Gastrocnemius medialis (tissue), 4 donors: ENCODE data around the gene CMTM6. TPM values are rescaled to one million over a fixed set of nuclear protein-coding genes. Genes with fewer than 3 reads are reported as not detected.
"Not testable (repeated sequence)": the region's sequence is repeated elsewhere in the genome, so short reads cannot be mapped to it uniquely, and the experiment has no call there.

Experiments used
- ATAC-seq, 2 donors: fragments of 150-250 bp; one replicate each; pipeline ENCODE4 v1.9.1; 2016
- DNase-seq, 2 donors: peaks; one replicate each; pipeline ENCODE4 v3.0.0-alpha.2; 2019
- H3K27ac ChIP-seq, 4 donors: fragments of 200-600 bp; sonication (generic); 1 replicate in 1 of 4; 2 replicates in 3 of 4; pipeline ENCODE4 v1.5.1; 2016 to 2018; ENCODE audit warnings: mild to moderate bottlenecking in 2 of 4, moderate library complexity in 1 of 4
- H3K27me3 ChIP-seq, 3 donors: fragments of 200-600 bp; sonication (generic) in 2 of 3; 1 replicate in 1 of 3; 2 replicates in 2 of 3; pipeline versions ENCODE4 v1.5.1 to v1.6.0; 2016 to 2019; ENCODE audit warnings: mild to moderate bottlenecking in 1 of 3, moderate library complexity in 1 of 3
- H3K36me3 ChIP-seq, 2 donors: fragments of 200-600 bp; sonication (generic) in 1 of 2; one replicate each; pipeline ENCODE4 v1.5.1; 2017 to 2018
- H3K4me1 ChIP-seq, 2 donors: fragments of 200-600 bp; sonication (generic) in 1 of 2; one replicate each; pipeline ENCODE4 v1.5.1; 2016 to 2017; ENCODE audit warnings: mild to moderate bottlenecking in 2 of 2
- H3K4me3 ChIP-seq, 4 donors: fragments of 200-600 bp; sonication (generic) in 3 of 4; 1 replicate in 1 of 4; 2 replicates in 3 of 4; pipeline ENCODE4 v1.5.1; 2016 to 2019; ENCODE audit warnings: mild to moderate bottlenecking in 2 of 4
- H3K9me3 ChIP-seq, 3 donors: fragments of 200-600 bp; sonication (generic) in 2 of 3; 1 replicate in 1 of 3; 2 replicates in 2 of 3; pipeline ENCODE4 v1.5.1; 2016 to 2019
- POLR2A ChIP-seq, 2 donors: fragments of 450-650 bp; IDR thresholded peaks; one replicate each; pipeline ENCODE4 v1.6.1; 2017; ENCODE audit warnings: antibody characterized with exemption in 2 of 2, mild to moderate bottlenecking in 2 of 2, moderate library complexity in 2 of 2
- in situ Hi-C, 4 donors: fragments of 200-750 bp; cut with MboI; loops; one replicate each; pipeline versions ENCODE4 v1.15.0 to v1.8.0; 2017; ENCODE audit warnings: low sequenced_read_pairs in 4 of 4
- intact Hi-C: fragments of 100-400 bp; cut with DNase I; formaldehyde crosslinking; loops from one replicate; pipeline ENCODE4 v1.15.1; 2023; ENCODE audit warnings: low total_unique reads
- total RNA-seq, 4 donors: library from RNA; depleted of rRNA; stranded (reverse); fragments of >200 nt; gene quantifications; one replicate each; pipeline versions ENCODE4 v1.1.0 to v1.2.3, GENCODE V29; 2016
- TF ChIP-seq, protein P1 (sequence below), 5 experiments: fragments of 450-650 bp in 3 of 5; fragments of 200-600 bp in 2 of 5; sonication (generic) in 2 of 5; IDR thresholded peaks in 4 of 5; conservative IDR thresholded peaks in 1 of 5; 1 replicate in 4 of 5; 2 replicates in 1 of 5; pipeline ENCODE4 v1.5.1; 2016 to 2019; ENCODE audit warnings: antibody characterized with exemption in 5 of 5, mild to moderate bottlenecking in 3 of 5, moderate library complexity in 3 of 5

CMTM6 gene
- total RNA-seq, 4 donors from 2014 or later, result 3.7 to 8.8 (median 7.3) TPM

DNA sequence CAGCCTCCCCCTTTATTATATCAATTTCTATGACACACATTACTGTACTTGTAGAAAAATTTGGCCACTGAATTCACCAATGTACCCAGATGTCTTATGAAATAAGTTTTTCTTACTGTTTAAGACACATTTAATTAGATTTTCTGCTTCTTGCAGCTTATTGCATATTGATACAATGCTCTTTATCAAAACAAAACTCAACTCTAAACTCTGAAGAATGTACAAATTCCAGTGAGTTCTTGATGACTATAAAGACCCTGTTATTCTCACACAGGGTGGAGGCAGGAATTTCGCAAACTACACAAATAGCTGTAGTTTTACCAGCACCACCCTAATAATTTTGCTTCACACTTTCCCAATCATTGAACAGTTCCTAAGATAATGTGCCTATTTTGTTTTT, 22.0 kb downstream of the CMTM6 start:
- no peaks in the 10 kb centered on the region for H3K4me1 ChIP-seq
- TF ChIP-seq, protein P1, sequence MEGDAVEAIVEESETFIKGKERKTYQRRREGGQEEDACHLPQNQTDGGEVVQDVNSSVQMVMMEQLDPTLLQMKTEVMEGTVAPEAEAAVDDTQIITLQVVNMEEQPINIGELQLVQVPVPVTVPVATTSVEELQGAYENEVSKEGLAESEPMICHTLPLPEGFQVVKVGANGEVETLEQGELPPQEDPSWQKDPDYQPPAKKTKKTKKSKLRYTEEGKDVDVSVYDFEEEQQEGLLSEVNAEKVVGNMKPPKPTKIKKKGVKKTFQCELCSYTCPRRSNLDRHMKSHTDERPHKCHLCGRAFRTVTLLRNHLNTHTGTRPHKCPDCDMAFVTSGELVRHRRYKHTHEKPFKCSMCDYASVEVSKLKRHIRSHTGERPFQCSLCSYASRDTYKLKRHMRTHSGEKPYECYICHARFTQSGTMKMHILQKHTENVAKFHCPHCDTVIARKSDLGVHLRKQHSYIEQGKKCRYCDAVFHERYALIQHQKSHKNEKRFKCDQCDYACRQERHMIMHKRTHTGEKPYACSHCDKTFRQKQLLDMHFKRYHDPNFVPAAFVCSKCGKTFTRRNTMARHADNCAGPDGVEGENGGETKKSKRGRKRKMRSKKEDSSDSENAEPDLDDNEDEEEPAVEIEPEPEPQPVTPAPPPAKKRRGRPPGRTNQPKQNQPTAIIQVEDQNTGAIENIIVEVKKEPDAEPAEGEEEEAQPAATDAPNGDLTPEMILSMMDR (IDR thresholded peaks at IDR 0.05 in 4 of 5, conservative IDR thresholded peaks at IDR 0.05 in 1 of 5), result no peak
- TF ChIP-seq POLR2A (IDR thresholded peaks at IDR 0.05), result no peak
- H3K9me3 ChIP-seq, result no peaks in the 10 kb centered on the region
- DNase-seq (no peak), ATAC-seq (no peak)
- H3K36me3 ChIP-seq, result peaks cover 0 to 5% of the 10 kb centered on the region in 2 donors
- intact Hi-C loops, result no loop called here
- no peak overlapping the region for H3K27ac ChIP-seq
- in situ Hi-C loops, result no loop called here
- H3K4me3 ChIP-seq, result no peak overlapping the region
- H3K27me3 ChIP-seq, result no peaks in the 10 kb centered on the region

DNA sequence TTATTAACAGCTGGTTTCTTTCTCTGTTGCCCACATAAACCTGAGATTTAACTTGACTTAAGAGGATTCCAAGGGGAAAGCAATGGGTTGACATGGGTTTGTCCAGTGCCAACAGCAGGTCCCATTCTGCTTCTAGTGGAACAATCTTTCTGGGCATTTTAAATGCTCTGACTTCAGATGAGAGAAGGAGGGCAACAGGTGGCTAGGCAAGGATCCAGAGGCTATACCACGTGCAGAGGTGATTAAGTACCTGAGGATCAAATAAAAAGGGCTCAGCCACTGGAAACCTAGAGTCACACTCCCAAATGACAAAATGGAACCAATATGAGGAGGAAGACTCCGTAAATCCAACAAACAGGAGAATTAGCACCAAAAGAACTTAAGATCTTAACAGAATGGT, 28.5 kb downstream of the CMTM6 start:
- TF ChIP-seq, protein P1 (IDR thresholded peaks at IDR 0.05 in 4 of 5, conservative IDR thresholded peaks at IDR 0.05 in 1 of 5), result no peak
- TF ChIP-seq POLR2A (IDR thresholded peaks at IDR 0.05), result no peak
- ATAC-seq (no peak), DNase-seq (no peak)
- H3K27me3 ChIP-seq, result no peaks in the 10 kb centered on the region
- in situ Hi-C loops, result loop anchor here (5.0 to 10.0 kb wide), 5 partner anchors 89 to 179 kb away; no protein-coding TSS in a partner anchor
- no peak overlapping the region for H3K4me3 ChIP-seq
- intact Hi-C loops, result no loop called here
- H3K9me3 ChIP-seq, result no peaks in the 10 kb centered on the region
- H3K36me3 ChIP-seq, result no peaks in the 10 kb centered on the region
- no peak overlapping the region for H3K27ac ChIP-seq
- no peaks in the 10 kb centered on the region for H3K4me1 ChIP-seq

DNA sequence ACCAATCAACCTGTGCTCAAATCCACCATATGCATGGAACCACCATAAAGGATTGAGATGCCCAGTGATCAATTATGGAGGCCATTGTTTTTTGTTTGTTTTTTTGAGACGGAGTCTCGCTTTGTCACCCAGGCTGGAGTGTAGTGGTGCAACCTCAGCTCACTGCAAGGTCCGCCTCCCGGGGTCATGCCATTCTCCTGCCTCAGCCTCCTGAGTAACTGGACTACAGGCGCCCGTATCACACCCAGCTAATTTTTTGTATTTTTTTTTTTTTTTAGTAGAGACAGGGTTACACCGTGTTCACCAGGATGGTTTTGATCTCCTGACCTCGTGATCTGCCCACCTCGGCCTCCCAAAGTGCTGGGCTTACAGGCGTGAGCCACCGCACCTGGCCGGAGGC, 30.5 kb downstream of the CMTM6 start:
- H3K27ac ChIP-seq, H3K4me1 ChIP-seq, H3K9me3 ChIP-seq, ATAC-seq, H3K27me3 ChIP-seq, DNase-seq, H3K4me3 ChIP-seq, H3K36me3 ChIP-seq, intact Hi-C loops: not testable (repeated sequence)
- in situ Hi-C loops, result loop anchor here (5.0 to 10.0 kb wide), 5 partner anchors 87 to 177 kb away; no protein-coding TSS in a partner anchor

DNA sequence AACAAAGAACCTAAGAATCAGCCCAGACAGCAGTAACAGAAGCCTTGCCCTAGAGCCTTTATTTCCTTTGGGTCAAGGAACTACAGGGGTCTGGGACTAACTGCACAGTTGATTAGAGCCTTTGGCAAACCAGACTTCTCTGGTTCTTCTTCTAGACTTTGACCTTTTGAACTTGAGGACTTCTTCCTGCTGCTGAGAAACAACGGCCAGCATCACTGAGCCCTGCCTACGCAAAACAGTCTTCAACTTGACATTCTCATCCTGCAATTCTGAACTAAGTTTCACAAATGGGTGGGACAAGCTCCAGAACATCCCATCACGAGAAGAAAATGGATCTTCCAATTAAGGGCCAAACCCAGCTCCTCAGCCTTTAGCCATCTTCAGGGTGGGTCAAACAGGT, 31.4 kb downstream of the CMTM6 start:
- Histone ChIP-seq H3K36me3 (no peaks in the 10 kb centered on the region), H3K27ac (no peak overlapping the region), H3K27me3 (no peaks in the 10 kb centered on the region), H3K9me3 (no peaks in the 10 kb centered on the region), H3K4me3 (no peak overlapping the region), H3K4me1 (peaks cover 0 to 9% of the 10 kb centered on the region in 2 donors)
- intact Hi-C loops, result no loop called here
- TF ChIP-seq POLR2A (IDR thresholded peaks at IDR 0.05), result no peak
- TF ChIP-seq, protein P1 (IDR thresholded peaks at IDR 0.05 in 4 of 5, conservative IDR thresholded peaks at IDR 0.05 in 1 of 5), result no peak
- ATAC-seq (no peak), DNase-seq (no peak)
- in situ Hi-C loops, result loop anchor here (5.0 to 10.0 kb wide), 5 partner anchors 86 to 176 kb away; no protein-coding TSS in a partner anchor

DNA sequence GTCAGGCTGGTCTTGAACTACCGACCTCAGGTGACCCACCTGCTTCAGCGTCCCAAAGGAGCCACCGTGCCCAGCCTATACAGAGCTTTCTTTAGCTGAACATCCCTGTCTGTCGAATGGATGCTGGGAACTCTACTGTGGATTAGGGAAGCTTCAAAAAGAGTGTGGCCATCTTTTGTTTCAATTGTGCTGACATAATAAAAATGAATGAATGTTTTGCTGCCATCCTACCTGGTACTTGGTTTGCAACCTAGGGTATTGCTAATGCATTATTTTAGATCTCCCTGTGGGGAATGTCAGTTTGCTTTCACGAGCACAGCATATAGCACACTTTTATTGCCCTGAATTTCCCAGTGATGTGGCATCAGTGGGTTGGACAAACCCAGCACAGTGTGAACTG, 32.3 kb downstream of the CMTM6 start:
- ATAC-seq, result no peak
- no peak for DNase-seq
- no peaks in the 10 kb centered on the region for H3K27me3 ChIP-seq
- TF ChIP-seq POLR2A (IDR thresholded peaks at IDR 0.05), result no peak
- TF ChIP-seq, protein P1 (IDR thresholded peaks at IDR 0.05 in 4 of 5, conservative IDR thresholded peaks at IDR 0.05 in 1 of 5), result no peak
- no peak overlapping the region for H3K27ac ChIP-seq
- no peaks in the 10 kb centered on the region for H3K9me3 ChIP-seq
- H3K4me3 ChIP-seq, result no peak overlapping the region
- peaks cover 0 to 9% of the 10 kb centered on the region in 2 donors for H3K4me1 ChIP-seq
- no peaks in the 10 kb centered on the region for H3K36me3 ChIP-seq
- intact Hi-C loops, result no loop called here
- in situ Hi-C loops, result loop anchor here (5.0 to 10.0 kb wide), 5 partner anchors 86 to 176 kb away; no protein-coding TSS in a partner anchor
